ENCODE measurements around the gene SSBP2.

The SSBP2 gene

GRCh38 chr5:81425569-81425968 lies 325.3 kb downstream of the SSBP2 start:
- Histone ChIP-seq H3K4me2 (ENCODE audit: low read depth, low read length, poor library complexity, severe bottlenecking) (no peak overlapping the region), H3K4me3 (ENCODE audit: insufficient read depth, low read length, poor library complexity, severe bottlenecking) (no peak overlapping the region), H3K9me2 (replicated peaks; ENCODE audit: insufficient read depth, low read length) (no peaks in the 10 kb centered on the region), H4K20me1 (ENCODE audit: low read depth, low read length) (no peaks in the 10 kb centered on the region), H3K36me3 (ENCODE audit: low read length) (0 out of 2 replicates have a peak, but pooled peaks cover 3% of the 10 kb centered on the region), H3K27ac (ENCODE audit: low read depth, low read length) (0 out of 2 replicates have a peak overlapping the region, but pooled peaks have one; percentile 17), H3K9ac (ENCODE audit: low read length) (no peak overlapping the region), H3F3A (ENCODE audit: insufficient read depth) (peaks cover 15% of the 10 kb centered on the region; the same call in 1 of the 2 replicates), H3K27me3 (ENCODE audit: low read length) (no peaks in the 10 kb centered on the region), H3K79me2 (ENCODE audit: insufficient read depth, low read length) (no peaks in the 10 kb centered on the region), H3K9me3 (ENCODE audit: insufficient read depth, low read length) (no peaks in the 10 kb centered on the region), H2AFZ (ENCODE audit: low read depth, low read length, severe bottlenecking) (no peak overlapping the region)
- TF ChIP-seq CTCF (IDR thresholded peaks at IDR 0.05; ENCODE audit: insufficient read depth, low read length, poor library complexity, severe bottlenecking) (peak; percentile 66), EZH2phosphoT487 (conservative IDR thresholded peaks at IDR 0.05; ENCODE audit: low read length) (no peak)

- Histone ChIP-seq H3K27ac (ENCODE audit: low read depth, low read length) (no peak overlapping the region), H3K36me3 (ENCODE audit: low read length) (peaks cover 8% of the 10 kb centered on the region; the same call in 1 of the 2 replicates)
- TF ChIP-seq EZH2phosphoT487 (conservative IDR thresholded peaks at IDR 0.05; ENCODE audit: low read length) (no peak), CTCF (IDR thresholded peaks at IDR 0.05; ENCODE audit: insufficient read depth, low read length, poor library complexity, severe bottlenecking) (no peak)
Observed at GRCh38 chr5:81424728-81425127, 326.2 kb downstream of the SSBP2 start.

GRCh38 chr5:81422671-81423070 lies 328.2 kb downstream of the SSBP2 start:
- no peaks in the 10 kb centered on the region for H3K9me2 ChIP-seq (replicated peaks; ENCODE audit: insufficient read depth, low read length)
- H3K9me3 ChIP-seq (ENCODE audit: insufficient read depth, low read length): no peaks in the 10 kb centered on the region
- H3K79me2 ChIP-seq (ENCODE audit: insufficient read depth, low read length): no peaks in the 10 kb centered on the region
- H3K27ac ChIP-seq (ENCODE audit: low read depth, low read length): no peak overlapping the region
- no peak overlapping the region for H2AFZ ChIP-seq (ENCODE audit: low read depth, low read length, severe bottlenecking)
- H4K20me1 ChIP-seq (ENCODE audit: low read depth, low read length): no peaks in the 10 kb centered on the region
- TF ChIP-seq EZH2phosphoT487 (conservative IDR thresholded peaks at IDR 0.05; ENCODE audit: low read length) (no peak), CTCF (IDR thresholded peaks at IDR 0.05; ENCODE audit: insufficient read depth, low read length, poor library complexity, severe bottlenecking) (no peak)
- peaks cover 15% of the 10 kb centered on the region; the same call in 1 of the 2 replicates for H3F3A ChIP-seq (ENCODE audit: insufficient read depth)
- H3K9ac ChIP-seq (ENCODE audit: low read length): no peak overlapping the region
- no peaks in the 10 kb centered on the region for H3K27me3 ChIP-seq (ENCODE audit: low read length)
- H3K36me3 ChIP-seq (ENCODE audit: low read length): peaks cover 13% of the 10 kb centered on the region; the same call in 1 of the 2 replicates
- H3K4me2 ChIP-seq (ENCODE audit: low read depth, low read length, poor library complexity, severe bottlenecking): no peak overlapping the region
- no peak overlapping the region for H3K4me3 ChIP-seq (ENCODE audit: insufficient read depth, low read length, poor library complexity, severe bottlenecking)

More at GRCh38 chr5:81424728-81425127, 326.2 kb downstream of the SSBP2 start:
- Histone ChIP-seq H3K79me2 (ENCODE audit: insufficient read depth, low read length) (no peaks in the 10 kb centered on the region), H3K4me3 (ENCODE audit: insufficient read depth, low read length, poor library complexity, severe bottlenecking) (no peak overlapping the region), H3K4me2 (ENCODE audit: low read depth, low read length, poor library complexity, severe bottlenecking) (no peak overlapping the region), H3K9ac (ENCODE audit: low read length) (no peak overlapping the region), H3K9me2 (replicated peaks; ENCODE audit: insufficient read depth, low read length) (no peaks in the 10 kb centered on the region), H4K20me1 (ENCODE audit: low read depth, low read length) (no peaks in the 10 kb centered on the region), H3K9me3 (ENCODE audit: insufficient read depth, low read length) (no peaks in the 10 kb centered on the region), H3K27me3 (ENCODE audit: low read length) (no peaks in the 10 kb centered on the region), H3F3A (ENCODE audit: insufficient read depth) (peaks cover 15% of the 10 kb centered on the region; the same call in 1 of the 2 replicates), H2AFZ (ENCODE audit: low read depth, low read length, severe bottlenecking) (no peak overlapping the region)

All from SU-DHL-6 (cell line).